Lung (tissue), 12 donors: Measurements from ENCODE around the gene PYGM. TPM values are rescaled to one million over a fixed set of nuclear protein-coding genes. Genes with fewer than 3 reads are reported as not detected.

Experiments
- ATAC-seq: fragments of 200-7000 bp; cut with Tn5 transposase; one replicate; pipeline ENCODE4 v1.9.1; 2020; ENCODE audit warnings: moderate number of reproducible peaks; ENCODE audit not compliant: insufficient read depth, low FRiP score
- DNase-seq, 3 donors: peaks; one replicate each; pipeline ENCODE4 v3.0.0-alpha.2; 2013 to 2017
- H3K27ac ChIP-seq, 2 donors: one replicate each; pipeline ENCODE4 v1.5.1; 2013; ENCODE audit warnings: mild to moderate bottlenecking in 2 of 2, moderate library complexity in 2 of 2, control low read depth in 1 of 2, inconsistent platforms in 1 of 2, low read depth in 1 of 2, low read length in 1 of 2
- H3K27me3 ChIP-seq, 3 donors: one replicate each; pipeline ENCODE4 v1.5.1; 2013; ENCODE audit warnings: low read length in 2 of 3; ENCODE audit not compliant: control insufficient read depth in 3 of 3, insufficient read depth in 3 of 3
- H3K36me3 ChIP-seq, 4 donors: one replicate each; pipeline ENCODE4 v1.5.1; 2013; ENCODE audit warnings: low read length in 4 of 4, mild to moderate bottlenecking in 1 of 4, moderate library complexity in 1 of 4; ENCODE audit not compliant: control insufficient read depth in 4 of 4, insufficient read depth in 4 of 4
- H3K4me1 ChIP-seq, 5 donors: one replicate each; pipeline ENCODE4 v1.5.1; 2013; ENCODE audit warnings: low read length in 5 of 5, mild to moderate bottlenecking in 2 of 5, moderate library complexity in 1 of 5; ENCODE audit not compliant: control insufficient read depth in 5 of 5, insufficient read depth in 5 of 5
- H3K4me3 ChIP-seq: one replicate; pipeline ENCODE4 v1.5.1; 2013; ENCODE audit warnings: mild to moderate bottlenecking, control low read depth, moderate library complexity
- H3K9ac ChIP-seq, 2 donors: one replicate each; pipeline ENCODE4 v1.5.1; 2013; ENCODE audit warnings: low read length in 2 of 2, control low read depth in 1 of 2; ENCODE audit not compliant: insufficient read depth in 1 of 2
- H3K9me3 ChIP-seq, 4 donors: one replicate each; pipeline ENCODE4 v1.5.1; 2013; ENCODE audit warnings: low read length in 3 of 4, mild to moderate bottlenecking in 1 of 4, moderate library complexity in 1 of 4; ENCODE audit not compliant: control insufficient read depth in 4 of 4, insufficient read depth in 3 of 4
- CTCF ChIP-seq: IDR thresholded peaks from 2 replicates; pipeline ENCODE4 v1.5.1; 2012; ENCODE audit warnings: mild to moderate bottlenecking; ENCODE audit errors: control extremely low read depth, extremely low read depth
- WGBS, 2 donors: extraction: QIAGEN DNeasy Blood & Tissue Kit; methylation state at CpG; one replicate each; pipeline ENCODE4 v1.1.7; 2013; 5-methylcytosine and 5-hydroxymethylcytosine counted together
- polyA plus RNA-seq, 2 donors: library from polyadenylated mRNA; stranded (reverse); fragments of 200-250 nt; gene quantifications; one replicate each; pipeline ENCODE4 v1.2.1, GENCODE V29; 2013
- total RNA-seq, 2 donors: library from RNA; depleted of rRNA in 1 of 2; stranded (reverse); fragments of >200 nt in 1 of 2; gene quantifications; one replicate each; pipeline ENCODE4 v1.2.1, GENCODE V29; 2014 to 2021
- donor health status: control.
- donor health status: control.
- donor health status: Bipolar disorder and iron deficiency.
- donor health status: healthy.
- donor health status: DM: yes; HTN: yes; CAD: no.

Gene PYGM
- total and polyA plus RNA-seq, 4 donors = 1.2 to 3.8 (median 2.5) TPM

DNA sequence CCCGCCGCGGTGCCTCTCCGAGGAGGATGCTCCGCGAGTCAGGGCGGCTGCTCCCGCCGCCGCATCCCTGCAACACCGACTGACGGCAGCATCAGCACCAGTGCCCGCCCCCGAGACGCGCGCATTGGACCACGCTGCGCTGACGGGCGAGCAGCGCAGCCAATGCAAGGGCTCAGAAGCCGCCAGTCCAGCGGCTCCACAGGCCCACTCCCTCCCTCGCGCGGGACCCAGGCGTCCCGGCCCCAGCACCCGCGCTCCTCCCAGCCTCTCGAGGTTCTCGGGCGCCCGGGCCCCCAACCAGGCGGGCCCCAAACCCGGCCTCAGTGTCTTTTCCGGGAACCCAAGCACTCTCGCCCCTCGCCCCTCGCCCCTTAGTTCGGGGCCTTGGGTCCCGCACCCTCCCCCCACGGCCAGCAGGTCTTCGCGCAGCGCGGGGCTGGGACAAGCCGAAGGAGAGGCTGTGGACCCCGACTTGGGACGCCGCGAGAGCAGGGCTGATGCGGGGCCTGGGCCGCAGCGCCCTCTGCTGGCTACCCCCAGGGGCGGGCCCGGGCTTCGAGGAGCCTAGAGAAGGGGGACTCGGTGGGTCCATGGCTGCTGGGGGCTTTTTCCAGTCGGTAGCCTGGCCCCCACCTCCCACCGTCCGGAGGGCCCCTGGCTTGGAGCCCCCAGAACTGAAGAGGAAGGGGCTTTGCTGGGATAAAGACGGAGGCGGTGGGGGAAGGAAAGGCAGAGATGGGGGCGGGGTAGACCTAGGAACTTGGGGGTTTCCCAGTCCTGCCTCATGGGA, 36.5 kb downstream of the PYGM start, which contains the start of gene NRXN2:
TSS of gene NRXN2 (minus strand) at position 81 of the 790 bp plus-strand sequence. CDS start 9,498 bp downstream, outside the sequence.
- H3K36me3 ChIP-seq = no peaks in the 10 kb centered on the region
- ATAC-seq = peak; percentile 94
- peak; percentile 74 to 81 (median 78) for DNase-seq
- peaks cover 0 to 50% (median 14%) of the 10 kb centered on the region in 3 donors for H3K27me3 ChIP-seq
- H3K4me1 ChIP-seq = peaks cover 0 to 4% (median 0%) of the 10 kb centered on the region in 5 donors
- TF ChIP-seq CTCF = peak; percentile 51
- H3K9ac ChIP-seq = no peak within 1 kb of the TSS
- peak within 1 kb of the TSS; percentile 37 for H3K4me3 ChIP-seq
- H3K9me3 ChIP-seq = no peaks in the 10 kb centered on the region
- WGBS, 2 donors = 2 to 5% methylated on average over 31 to 66 of the region's 66 CpGs
- H3K27ac ChIP-seq = no peak within 1 kb of the TSS

DNA sequence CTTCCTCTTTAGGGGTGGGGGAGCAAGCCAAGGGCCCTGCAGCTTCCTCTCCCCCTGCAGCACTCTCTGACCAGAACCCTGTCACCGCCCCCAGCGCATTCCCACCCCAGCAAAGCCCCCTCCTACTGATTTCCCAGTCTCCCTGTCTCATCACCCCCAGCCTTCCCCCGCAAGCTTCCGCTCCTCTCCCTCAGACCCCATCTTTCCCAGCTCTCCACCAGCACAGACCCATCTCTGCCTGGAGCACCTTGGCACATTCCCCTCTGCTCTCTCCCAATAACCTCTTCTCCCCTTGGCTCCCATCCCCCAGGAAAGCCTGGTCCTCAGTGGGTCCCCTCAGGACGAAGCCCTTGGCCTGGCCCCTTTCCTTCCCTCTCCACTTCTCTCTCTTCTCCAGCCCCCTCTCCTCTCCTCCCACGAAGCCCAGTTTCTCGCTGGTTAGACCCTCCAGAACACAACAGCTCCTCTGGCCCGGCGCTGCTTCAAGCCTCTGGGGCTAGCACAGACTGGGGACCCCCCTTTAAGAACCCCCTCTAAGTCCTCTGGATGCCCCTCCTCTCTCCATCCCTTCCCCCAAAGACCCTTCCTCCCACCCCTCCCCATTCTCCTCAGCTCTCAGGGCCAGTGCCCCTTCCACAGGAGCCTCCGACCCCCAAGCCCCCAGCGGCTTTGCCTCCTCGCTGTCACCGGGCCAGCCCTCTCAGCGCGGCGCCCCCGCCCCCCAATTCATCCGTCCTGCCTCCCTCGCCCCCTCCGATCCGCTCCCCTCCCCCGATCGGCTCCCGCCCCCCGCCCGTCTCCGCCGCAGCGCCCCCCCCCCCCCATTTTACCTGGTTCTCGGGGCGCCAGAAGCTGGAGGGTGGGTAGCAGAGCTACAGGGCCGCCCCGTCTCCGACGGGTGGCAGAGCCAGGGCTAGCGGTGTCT, 37.4 kb downstream of the PYGM start:
- no peak for ATAC-seq
- Histone ChIP-seq H3K27ac (no peak overlapping the region), H3K9ac (no peak overlapping the region), H3K36me3 (no peaks in the 10 kb centered on the region), H3K27me3 (peaks cover under 1 to 58% (median 23%) of the 10 kb centered on the region in 3 donors), H3K4me3 (no peak overlapping the region), H3K9me3 (no peaks in the 10 kb centered on the region), H3K4me1 (peaks cover 0 to 4% (median 0%) of the 10 kb centered on the region in 5 donors)
- TF ChIP-seq CTCF = no peak
- no peak for DNase-seq
- 10% methylated on average over 25 to 36 of the region's 36 CpGs for WGBS, 2 donors

DNA sequence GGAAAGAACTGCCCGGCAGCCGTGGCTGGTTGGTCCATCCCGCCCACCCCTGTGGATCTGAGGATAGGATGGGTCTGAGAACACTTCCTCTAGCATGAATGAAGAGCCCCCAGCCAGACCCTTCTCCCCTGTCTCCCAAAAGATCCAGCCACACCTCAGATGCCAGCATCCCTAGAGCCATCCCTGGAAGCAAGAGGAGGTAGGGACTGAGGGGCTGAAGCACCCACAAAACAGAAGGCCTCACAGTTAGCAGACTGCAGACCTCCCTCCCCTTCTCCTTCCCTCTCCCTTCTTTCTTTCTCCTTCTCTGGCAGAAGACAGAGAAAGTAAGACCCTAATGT, 38.4 kb downstream of the PYGM start:
- 69 to 91% methylated on average over 3 of the region's 3 CpGs for WGBS, 2 donors
- no peak overlapping the region for H3K9ac ChIP-seq
- DNase-seq (no peak), ATAC-seq (no peak)
- H3K27ac ChIP-seq = no peak overlapping the region
- no peaks in the 10 kb centered on the region for H3K9me3 ChIP-seq
- peaks cover 0 to 4% (median 0%) of the 10 kb centered on the region in 5 donors for H3K4me1 ChIP-seq
- peaks cover 7 to 66% (median 32%) of the 10 kb centered on the region in 3 donors for H3K27me3 ChIP-seq
- TF ChIP-seq CTCF = no peak
- H3K36me3 ChIP-seq = no peaks in the 10 kb centered on the region
- no peak overlapping the region for H3K4me3 ChIP-seq
